ENCODE data around the gene GBE1.
A peak's percentile ranks its signal among the peaks of the same experiment; 100 is the strongest.
"Not testable (repeated sequence)": the region's sequence is repeated elsewhere in the genome, so short reads cannot be mapped to it uniquely, and the experiment has no call there.

GBE1 gene

GRCh38 chr3:81752604-81753003 is 8.8 kb downstream of the GBE1 start:
- DNase-seq = no peak

DNA sequence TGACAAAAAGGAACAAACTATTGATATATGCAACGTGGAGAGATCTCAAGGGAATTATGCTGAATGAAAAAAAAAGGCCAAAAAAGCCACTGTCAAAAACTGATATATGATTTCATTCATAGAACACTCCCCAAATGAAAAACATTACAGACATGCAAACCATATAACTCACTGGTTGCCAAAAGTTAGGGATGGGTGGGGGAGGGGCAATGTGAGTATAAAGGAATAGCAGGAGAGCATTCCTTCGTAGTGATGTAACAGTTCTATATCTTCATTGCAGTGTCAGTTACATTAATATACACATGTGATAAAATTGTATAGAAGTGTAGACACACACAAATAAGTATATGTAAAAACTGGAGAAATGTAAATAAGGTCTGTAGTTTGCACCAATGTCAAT is 12.2 kb downstream of the GBE1 start:
- no peak for DNase-seq

- DNase-seq = not testable (repeated sequence)
These were observed 14.2 kb downstream of the GBE1 start for GRCh38 chr3:81747280-81747679.

DNA sequence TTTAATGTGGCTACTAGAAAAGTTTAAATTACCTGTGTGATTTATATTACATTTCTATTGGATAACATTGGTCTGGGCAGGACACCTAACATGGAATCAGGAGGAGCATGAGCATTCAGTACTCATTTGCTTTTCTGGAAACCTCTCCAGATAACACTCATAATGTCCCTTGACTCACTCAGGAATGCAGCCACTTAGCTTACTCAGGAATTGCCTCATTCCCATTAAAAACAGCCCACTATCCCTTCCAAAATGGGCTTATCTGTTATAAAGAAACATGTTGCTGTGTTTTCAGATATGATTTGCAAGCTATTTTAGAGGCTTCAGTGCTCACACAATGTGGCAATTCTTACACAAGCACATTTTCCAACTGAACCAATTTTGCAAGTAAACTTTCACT is 17.1 kb downstream of the GBE1 start:
- no peak for DNase-seq

GRCh38 chr3:81743096-81744025 is 18.1 kb downstream of the GBE1 start:
- peak; percentile 16 to 63 for DNase-seq

DNA sequence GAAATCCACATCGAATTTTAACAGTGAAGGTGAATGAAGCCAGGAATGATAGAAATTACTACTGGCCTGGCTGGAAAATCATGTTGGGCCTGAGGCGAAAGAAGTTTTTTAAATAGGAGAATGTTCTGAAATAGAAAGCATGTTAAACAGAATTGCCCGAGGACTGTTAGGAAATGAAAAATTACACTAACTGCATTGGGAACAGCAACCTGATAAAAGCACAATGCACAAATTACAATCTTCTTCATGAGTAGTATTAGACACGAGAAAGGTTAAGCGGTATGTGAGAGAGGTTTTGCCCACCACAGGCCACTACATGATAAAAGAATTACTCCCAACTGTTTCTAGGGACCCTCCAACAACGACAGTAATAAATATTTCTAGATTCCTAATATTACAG is 18.9 kb downstream of the GBE1 start:
- no peak for DNase-seq

DNA sequence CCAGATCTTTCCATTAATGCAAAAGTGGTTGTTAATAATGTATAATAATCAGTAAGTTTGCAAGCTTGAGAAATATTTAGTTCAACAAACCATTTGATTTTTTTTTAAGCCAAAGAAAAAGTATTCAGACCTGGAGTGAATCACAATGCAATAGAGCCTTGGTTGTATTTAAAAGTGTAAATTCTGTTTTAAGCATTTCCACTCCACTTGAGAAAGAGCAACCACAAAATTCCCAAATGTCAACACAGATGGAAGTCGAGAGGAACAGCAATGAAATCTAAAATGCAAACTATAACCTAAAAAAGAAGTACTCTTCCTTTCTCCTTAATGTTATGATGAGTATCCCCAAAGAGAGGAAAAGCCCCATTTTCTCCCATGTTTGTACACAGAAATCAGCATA is 20.2 kb downstream of the GBE1 start:
- no peak for DNase-seq

- DNase-seq = no peak
These were observed 20.7 kb downstream of the GBE1 start for GRCh38 chr3:81740731-81741130.

DNA sequence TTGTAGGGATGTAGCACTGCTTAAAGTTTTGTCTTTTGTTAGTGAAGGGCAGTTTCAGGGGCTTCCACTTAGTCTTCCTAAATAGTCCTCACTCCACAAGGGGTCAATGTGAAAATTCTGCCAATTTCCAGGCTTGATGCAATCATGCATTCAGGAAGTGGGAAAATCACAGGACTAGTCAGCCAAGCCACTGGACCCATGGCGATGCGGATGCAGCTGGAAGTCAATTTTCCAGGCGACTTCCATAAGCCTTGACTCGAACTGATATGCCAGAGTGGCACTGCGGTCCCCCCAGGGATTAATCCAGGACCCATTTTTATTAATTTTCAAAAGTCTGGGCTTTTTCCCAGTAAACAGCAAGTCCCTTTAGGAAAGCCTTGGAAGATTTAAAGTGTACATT is 26.1 kb downstream of the GBE1 start:
- no peak for DNase-seq

DNA sequence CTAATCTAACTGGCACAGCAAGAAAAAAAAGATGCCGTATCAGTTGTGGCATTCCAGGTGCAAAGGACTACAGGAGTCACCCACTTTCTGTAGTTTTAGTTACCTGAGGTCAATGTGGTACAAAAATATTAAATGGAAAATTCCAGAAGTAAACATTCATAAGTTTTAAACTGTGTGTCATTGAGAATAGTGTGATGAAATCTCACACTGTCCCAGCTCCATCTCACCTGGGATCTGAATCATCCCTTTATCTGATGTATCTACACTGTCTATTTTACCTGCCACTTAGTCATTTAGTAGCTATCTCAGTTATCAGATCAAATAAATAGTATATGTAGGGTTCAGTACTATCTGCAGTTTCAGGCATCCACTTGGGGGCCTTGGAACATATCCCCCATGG is 26.7 kb downstream of the GBE1 start:
- DNase-seq = no peak

GRCh38 chr3:81732642-81733041 is 28.8 kb downstream of the GBE1 start:
- no peak for DNase-seq

- DNase-seq = no peak
These were observed 32.5 kb downstream of the GBE1 start for GRCh38 chr3:81728766-81729544.

DNA sequence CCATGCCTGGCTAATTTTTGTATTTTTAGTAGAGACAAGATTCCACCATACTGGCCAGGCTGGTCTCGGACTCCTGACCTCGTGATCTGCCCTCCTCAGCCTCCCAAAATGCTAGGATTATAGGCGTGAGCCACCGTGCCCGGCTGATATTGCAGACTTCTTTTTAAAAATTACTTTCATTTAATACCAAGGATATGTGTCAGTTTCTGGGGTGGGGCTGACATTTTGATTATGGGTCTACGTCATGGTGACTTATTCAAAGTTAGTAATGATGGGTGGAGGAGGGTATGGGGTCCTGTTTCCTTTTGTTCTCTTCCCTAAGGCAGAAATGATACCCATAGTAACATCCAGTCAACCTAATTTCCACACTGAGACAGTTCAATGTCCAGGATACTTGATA is 34.7 kb downstream of the GBE1 start:
- no peak for DNase-seq

DNA sequence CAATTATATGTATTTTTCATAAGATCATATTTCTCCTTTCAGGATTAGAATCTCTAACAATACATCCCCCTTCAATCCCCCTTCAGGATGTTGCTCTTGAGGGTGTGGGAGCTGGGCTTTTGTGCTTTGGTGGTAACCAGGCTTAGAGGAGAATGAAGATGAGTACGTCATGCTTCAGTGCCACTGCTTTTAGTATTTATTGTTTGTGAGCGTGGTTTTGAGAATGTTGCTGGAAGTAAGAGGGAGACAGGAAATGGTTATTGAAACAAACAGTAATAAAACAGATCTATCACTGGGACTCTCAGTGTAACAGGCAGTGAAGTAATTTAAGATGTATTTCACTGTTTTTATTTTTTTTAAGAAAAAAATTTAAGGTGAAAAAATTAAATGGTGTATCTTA is 35.3 kb downstream of the GBE1 start:
- no peak for DNase-seq

DNA sequence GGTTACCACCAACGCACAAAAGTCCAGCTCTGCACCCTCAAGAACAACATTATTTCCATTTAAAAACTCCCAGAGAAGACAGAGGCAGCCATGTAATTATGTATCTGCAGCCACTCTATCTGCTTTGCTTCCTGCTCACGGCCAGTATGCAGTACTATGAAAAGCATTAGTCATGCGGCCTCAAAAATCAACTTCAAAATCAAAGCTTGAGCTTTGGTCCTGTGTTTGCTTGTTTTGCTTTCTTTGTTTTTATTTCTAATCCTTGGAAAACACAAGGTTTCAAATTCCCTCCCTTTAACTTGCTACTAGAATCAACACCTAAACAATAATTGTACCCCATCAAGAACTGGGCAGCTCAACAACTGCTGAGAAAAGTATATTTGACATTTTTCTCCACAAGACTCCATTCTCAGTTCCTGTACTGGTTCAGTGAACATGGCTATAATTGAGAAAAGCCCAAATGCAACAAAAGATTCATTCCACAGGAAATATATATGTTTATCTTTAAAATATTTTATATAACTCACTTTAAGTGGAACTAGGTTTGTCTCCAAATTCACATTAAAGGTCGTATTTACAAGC is 37.6 kb downstream of the GBE1 start:
- DNase-seq = no peak

DNA sequence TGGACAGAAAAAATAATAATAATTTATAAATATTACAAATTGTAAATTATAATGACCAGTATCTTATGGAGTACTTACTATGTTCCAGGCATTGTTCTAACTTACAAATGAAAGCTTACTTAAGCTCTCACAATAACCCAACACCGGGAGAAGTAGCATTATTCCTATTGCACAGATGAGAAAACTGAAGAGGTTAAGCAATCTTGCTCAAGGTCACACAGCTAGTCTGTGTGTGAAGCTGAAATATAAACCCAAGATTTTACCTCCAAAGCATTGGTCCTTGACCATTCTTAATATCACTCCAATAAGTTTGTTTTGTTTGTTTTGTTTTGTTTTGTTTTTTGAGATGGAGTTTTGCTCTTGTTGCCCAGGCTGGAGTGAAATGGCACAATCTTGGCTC is 43.1 kb downstream of the GBE1 start:
- no peak for DNase-seq

DNA sequence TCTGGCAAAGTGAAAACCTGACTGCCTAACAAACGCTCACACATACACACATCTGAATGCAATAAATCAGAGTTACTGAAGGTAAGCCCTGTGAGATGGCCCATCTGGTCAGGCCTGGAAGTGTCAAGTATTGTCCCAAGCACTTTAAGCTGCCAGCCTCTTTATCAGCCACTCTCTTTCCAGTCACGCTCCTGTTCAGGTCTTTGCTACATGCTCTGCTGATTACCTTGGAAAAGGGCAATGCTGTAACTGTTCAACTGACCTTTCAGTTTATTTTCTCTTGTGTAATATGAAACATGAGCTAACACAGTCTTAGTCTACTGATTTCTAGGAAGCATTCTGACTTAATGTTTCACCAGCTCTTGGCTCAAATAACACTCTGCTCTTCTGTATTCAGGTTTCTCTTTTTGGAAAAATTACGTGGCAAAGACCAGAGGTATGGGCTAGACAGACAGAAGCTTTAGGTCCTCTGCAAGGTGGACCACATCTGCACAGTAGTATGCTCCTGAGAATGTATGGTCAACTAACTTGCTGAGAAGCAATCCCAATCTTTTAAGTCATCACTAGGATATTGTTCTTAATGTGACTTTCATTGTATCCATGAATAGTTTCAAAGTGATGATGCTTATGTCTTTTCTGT is 44.5 kb downstream of the GBE1 start:
- no peak for DNase-seq

GRCh38 chr3:81713031-81713430 is 48.4 kb downstream of the GBE1 start:
- DNase-seq = no peak

- DNase-seq = no peak
These were observed 51.8 kb downstream of the GBE1 start for GRCh38 chr3:81709606-81710005.

DNA sequence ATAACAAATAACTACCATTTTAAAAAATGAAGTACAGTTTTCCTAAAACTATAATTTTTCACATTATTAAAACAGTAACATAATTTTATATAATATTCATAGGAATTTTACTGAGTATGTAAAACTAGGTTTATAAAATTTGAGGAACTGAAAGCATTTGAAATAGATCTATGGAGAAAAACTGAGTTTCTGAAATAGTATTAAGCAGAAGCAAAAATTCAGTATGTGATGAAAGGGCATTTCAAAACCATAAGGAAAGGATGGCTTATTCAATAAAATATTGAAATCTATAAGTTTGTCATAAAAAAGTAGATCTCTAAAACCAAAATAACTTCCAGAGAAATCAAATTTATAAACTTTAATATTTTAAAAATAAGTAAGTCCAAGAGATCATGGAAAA is 53.4 kb downstream of the GBE1 start:
- DNase-seq = no peak

GRCh38 chr3:81702126-81702525 is 59.3 kb downstream of the GBE1 start:
- no peak for DNase-seq

DNA sequence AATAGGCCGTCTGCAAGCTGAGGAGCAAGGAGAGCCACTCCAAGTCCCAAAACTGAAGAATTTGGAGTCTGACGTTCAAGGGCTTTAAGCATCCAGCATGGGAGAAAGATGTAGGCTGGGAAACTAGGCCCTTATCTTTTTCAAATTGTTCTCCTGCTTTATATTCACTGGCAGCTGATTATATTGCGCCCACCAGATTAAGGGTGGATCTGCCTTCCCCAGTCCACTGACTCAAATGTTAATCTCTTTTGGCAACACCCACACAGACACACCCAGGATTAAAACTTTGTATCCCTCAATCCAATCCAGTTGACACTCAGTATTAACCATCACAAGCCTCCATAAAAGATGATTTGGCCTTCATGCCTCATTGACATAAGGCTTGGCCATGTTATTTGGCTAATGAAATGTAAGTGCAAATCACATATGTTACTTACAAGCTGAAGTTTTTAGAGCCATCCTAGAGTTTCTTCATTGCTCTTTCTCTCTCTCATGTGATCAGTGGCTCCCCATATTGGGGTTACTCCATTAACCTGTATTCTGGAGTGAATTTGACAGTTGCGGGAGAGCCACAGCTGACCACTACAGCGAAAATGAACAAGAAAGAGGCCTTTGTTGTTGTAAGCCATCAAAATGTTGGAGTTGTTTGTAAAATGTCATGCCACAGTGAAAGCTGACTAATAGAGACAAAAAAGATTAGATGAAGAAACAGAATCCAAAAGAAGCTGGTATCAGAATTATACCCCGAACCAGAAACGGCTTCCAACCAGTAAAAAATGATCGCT is 61.7 kb downstream of the GBE1 start:
- peak in 1 of 2 experiments; percentile 35 for DNase-seq

All from NCI-H446 (cell line).